DND-41 (cell line): ENCODE data around the gene CPEB2.

ENCODE experiments used
- ATAC-seq: fragments of 200-7000 bp; cut with Tn5 transposase; 3 replicates; pipeline ENCODE4 v1.9.1; 2021; ENCODE audit warnings: low read depth; ENCODE audit not compliant: insufficient read depth
- DNase-seq: peaks from one replicate; pipeline ENCODE4 v3.0.0-alpha.2; 2020
- H2AFZ ChIP-seq: 2 replicates; pipeline ENCODE4 v1.6.0; 2012; ENCODE audit warnings: low read depth, low read length
- H3K27ac ChIP-seq: 2 replicates; pipeline ENCODE4 v1.5.1; 2012; ENCODE audit warnings: low read length, inconsistent platforms
- H3K27me3 ChIP-seq: fragments of 200-600 bp; sonication (generic); 2 replicates; pipeline ENCODE4 v1.6.0; 2012; ENCODE audit warnings: low read length, mild to moderate bottlenecking, inconsistent platforms; ENCODE audit not compliant: insufficient read depth, poor library complexity
- H3K36me3 ChIP-seq: 2 replicates; pipeline ENCODE4 v1.5.1; 2012; ENCODE audit warnings: low read length, inconsistent platforms; ENCODE audit not compliant: insufficient read depth
- H3K4me1 ChIP-seq: 2 replicates; pipeline ENCODE4 v1.5.1; 2012; ENCODE audit warnings: mild to moderate bottlenecking, low read length; ENCODE audit not compliant: insufficient read depth
- H3K4me2 ChIP-seq: 2 replicates; pipeline ENCODE4 v1.6.0; 2012; ENCODE audit warnings: mild to moderate bottlenecking, moderate library complexity, low read length, inconsistent platforms; ENCODE audit not compliant: insufficient read depth
- H3K4me3 ChIP-seq, 2 experiments: fragments of 200-600 bp in 1 of 2; shearing (Covaris generic) in 1 of 2; 2 replicates each; pipeline ENCODE4 v1.5.1; 2012 to 2016; ENCODE audit warnings: inconsistent platforms in 2 of 2, low read length in 2 of 2, mild to moderate bottlenecking in 2 of 2, low read depth in 1 of 2, moderate library complexity in 1 of 2
- H3K79me2 ChIP-seq: 2 replicates; pipeline ENCODE4 v1.6.0; 2012; ENCODE audit warnings: low read length, inconsistent platforms; ENCODE audit not compliant: insufficient read depth
- H3K9ac ChIP-seq: 2 replicates; pipeline ENCODE4 v1.6.0; 2012; ENCODE audit warnings: low read depth, mild to moderate bottlenecking, inconsistent platforms, low read length, moderate library complexity
- H3K9me3 ChIP-seq: 2 replicates; pipeline ENCODE4 v1.5.1; 2012; ENCODE audit warnings: low read length, moderate library complexity, mild to moderate bottlenecking, inconsistent platforms; ENCODE audit not compliant: insufficient read depth, severe bottlenecking
- H4K20me1 ChIP-seq: 2 replicates; pipeline ENCODE4 v1.6.0; 2012; ENCODE audit warnings: low read length; ENCODE audit not compliant: insufficient read depth
- EZH2 ChIP-seq: IDR thresholded peaks from 3 replicates; pipeline ENCODE4 v1.6.1; 2012; ENCODE audit warnings: borderline replicate concordance, low read depth, mild to moderate bottlenecking, moderate library complexity, low read length, inconsistent platforms; ENCODE audit not compliant: severe bottlenecking
- TF ChIP-seq, protein P1 (sequence below): IDR thresholded peaks from 2 replicates; pipeline ENCODE4 v1.5.1; 2012; ENCODE audit warnings: borderline replicate concordance, low read length, moderate library complexity, mild to moderate bottlenecking; ENCODE audit not compliant: poor library complexity, severe bottlenecking; ENCODE audit errors: extremely low read depth

CPEB2 gene

DNA sequence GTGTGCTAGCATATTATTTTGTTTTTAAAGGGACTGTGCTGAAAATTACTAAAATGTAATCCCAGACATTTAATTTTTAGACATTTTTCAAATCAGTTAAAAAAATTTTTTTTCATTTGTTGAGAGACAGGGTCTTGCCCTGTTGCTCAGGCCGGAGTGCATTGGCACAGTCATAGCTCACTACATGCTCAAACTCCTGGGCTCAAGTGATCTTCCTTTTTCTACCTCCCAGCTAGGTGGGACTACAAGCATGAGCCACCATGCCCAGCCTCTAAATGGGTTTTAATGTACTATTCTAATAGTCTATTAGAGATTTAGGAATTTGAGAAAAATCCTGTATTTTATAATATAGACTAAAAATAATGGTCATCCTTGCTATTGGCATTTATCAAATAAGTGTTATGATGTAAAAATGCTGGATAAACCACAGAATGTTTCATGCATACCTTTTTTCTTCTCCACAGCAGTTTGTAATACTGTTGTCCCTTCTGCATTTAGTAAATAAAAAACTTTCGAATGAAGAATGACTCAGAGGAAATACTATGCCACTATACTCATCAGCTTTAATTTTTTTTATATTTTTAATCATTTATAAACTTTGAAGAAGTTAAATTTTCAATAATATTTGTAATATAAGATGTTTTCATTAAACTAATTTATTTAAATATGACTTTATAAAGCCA, 29.9 kb downstream of the CPEB2 start:
- ATAC-seq, result no peak
- H3K9me3 ChIP-seq, result no peaks in the 10 kb centered on the region
- no peak overlapping the region for H3K9ac ChIP-seq
- no peak overlapping the region for H3K4me2 ChIP-seq
- H3K36me3 ChIP-seq, result no peaks in the 10 kb centered on the region
- H3K27ac ChIP-seq, result no peak overlapping the region
- H3K4me1 ChIP-seq, result no peaks in the 10 kb centered on the region
- no peak overlapping the region for H3K4me3 ChIP-seq
- H3K27me3 ChIP-seq, result no peaks in the 10 kb centered on the region
- no peak for DNase-seq
- no peak for TF ChIP-seq EZH2
- TF ChIP-seq, protein P1, sequence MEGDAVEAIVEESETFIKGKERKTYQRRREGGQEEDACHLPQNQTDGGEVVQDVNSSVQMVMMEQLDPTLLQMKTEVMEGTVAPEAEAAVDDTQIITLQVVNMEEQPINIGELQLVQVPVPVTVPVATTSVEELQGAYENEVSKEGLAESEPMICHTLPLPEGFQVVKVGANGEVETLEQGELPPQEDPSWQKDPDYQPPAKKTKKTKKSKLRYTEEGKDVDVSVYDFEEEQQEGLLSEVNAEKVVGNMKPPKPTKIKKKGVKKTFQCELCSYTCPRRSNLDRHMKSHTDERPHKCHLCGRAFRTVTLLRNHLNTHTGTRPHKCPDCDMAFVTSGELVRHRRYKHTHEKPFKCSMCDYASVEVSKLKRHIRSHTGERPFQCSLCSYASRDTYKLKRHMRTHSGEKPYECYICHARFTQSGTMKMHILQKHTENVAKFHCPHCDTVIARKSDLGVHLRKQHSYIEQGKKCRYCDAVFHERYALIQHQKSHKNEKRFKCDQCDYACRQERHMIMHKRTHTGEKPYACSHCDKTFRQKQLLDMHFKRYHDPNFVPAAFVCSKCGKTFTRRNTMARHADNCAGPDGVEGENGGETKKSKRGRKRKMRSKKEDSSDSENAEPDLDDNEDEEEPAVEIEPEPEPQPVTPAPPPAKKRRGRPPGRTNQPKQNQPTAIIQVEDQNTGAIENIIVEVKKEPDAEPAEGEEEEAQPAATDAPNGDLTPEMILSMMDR, result no peak
- no peaks in the 10 kb centered on the region for H3K79me2 ChIP-seq
- no peaks in the 10 kb centered on the region for H4K20me1 ChIP-seq
- no peak overlapping the region for H2AFZ ChIP-seq

- H3K4me2 ChIP-seq, result no peak overlapping the region
- H3K4me1 ChIP-seq, result no peaks in the 10 kb centered on the region
- no peak overlapping the region for H3K9ac ChIP-seq
- H4K20me1 ChIP-seq, result no peaks in the 10 kb centered on the region
- no peaks in the 10 kb centered on the region for H3K9me3 ChIP-seq
- H3K27me3 ChIP-seq, result no peaks in the 10 kb centered on the region
- TF ChIP-seq, protein P1, result no peak
- no peak for TF ChIP-seq EZH2
- H3K79me2 ChIP-seq, result no peaks in the 10 kb centered on the region
- no peak overlapping the region for H2AFZ ChIP-seq
- H3K36me3 ChIP-seq, result no peaks in the 10 kb centered on the region
- DNase-seq (no peak), ATAC-seq (no peak)
- no peak overlapping the region for H3K4me3 ChIP-seq
- no peak overlapping the region for H3K27ac ChIP-seq
Measured at GRCh38 chr4:15034071-15034764, 31.9 kb downstream of the CPEB2 start.

GRCh38 chr4:15035159-15035558, 32.9 kb downstream of the CPEB2 start:
- H3K9ac ChIP-seq, result no peak overlapping the region
- ATAC-seq (no peak), DNase-seq (no peak)
- no peaks in the 10 kb centered on the region for H4K20me1 ChIP-seq
- H3K4me2 ChIP-seq, result no peak overlapping the region
- no peak overlapping the region for H3K27ac ChIP-seq
- H3K4me1 ChIP-seq, result no peaks in the 10 kb centered on the region
- H2AFZ ChIP-seq, result no peak overlapping the region
- H3K79me2 ChIP-seq, result no peaks in the 10 kb centered on the region
- H3K27me3 ChIP-seq, result no peaks in the 10 kb centered on the region
- no peaks in the 10 kb centered on the region for H3K36me3 ChIP-seq
- H3K4me3 ChIP-seq, result no peak overlapping the region
- TF ChIP-seq EZH2, result no peak
- H3K9me3 ChIP-seq, result no peaks in the 10 kb centered on the region

GRCh38 chr4:15037923-15038541, 35.8 kb downstream of the CPEB2 start:
- no peak overlapping the region for H2AFZ ChIP-seq
- TF ChIP-seq, protein P1, result no peak
- no peak for TF ChIP-seq EZH2
- no peak overlapping the region for H3K4me2 ChIP-seq
- DNase-seq (no peak), ATAC-seq (no peak)
- H3K27ac ChIP-seq, result no peak overlapping the region
- no peak overlapping the region for H3K4me3 ChIP-seq
- H3K4me1 ChIP-seq, result no peaks in the 10 kb centered on the region
- H3K36me3 ChIP-seq, result no peaks in the 10 kb centered on the region
- H3K79me2 ChIP-seq, result no peaks in the 10 kb centered on the region
- no peaks in the 10 kb centered on the region for H3K9me3 ChIP-seq
- H4K20me1 ChIP-seq, result no peaks in the 10 kb centered on the region
- H3K9ac ChIP-seq, result no peak overlapping the region
- H3K27me3 ChIP-seq, result no peaks in the 10 kb centered on the region
